ENCODE data around the gene CCSER2.

CCSER2 gene

GRCh38 chr10:84563868-84564267 is 235.5 kb downstream of the CCSER2 start:
- H2AFZ ChIP-seq (ENCODE audit: low read length), result no peak overlapping the region
- H3K9me3 ChIP-seq (ENCODE audit: low read length), result no peaks in the 10 kb centered on the region
- no peak for TF ChIP-seq EZH2 (IDR thresholded peaks at IDR 0.05; ENCODE audit: borderline replicate concordance, low read length)
- H3K4me3 ChIP-seq (ENCODE audit: low read depth, low read length, poor library complexity, severe bottlenecking), result no peak overlapping the region
- H3K27ac ChIP-seq (ENCODE audit: low read depth, low read length, poor library complexity, severe bottlenecking), result no peak overlapping the region
- no peaks in the 10 kb centered on the region for H3K9me2 ChIP-seq (ENCODE audit: low read depth, low read length)
- no peak overlapping the region for H3K4me2 ChIP-seq (ENCODE audit: low read length)
- no peaks in the 10 kb centered on the region for H3K36me3 ChIP-seq (ENCODE audit: insufficient read depth, low read length)
- no peaks in the 10 kb centered on the region for H3K79me2 ChIP-seq (ENCODE audit: insufficient read depth, low read length)
- H3K27me3 ChIP-seq (ENCODE audit: insufficient read depth, low read length), result no peaks in the 10 kb centered on the region
- H3K4me1 ChIP-seq (ENCODE audit: insufficient read depth, low read length, severe bottlenecking), result no peaks in the 10 kb centered on the region
- no peaks in the 10 kb centered on the region for H3F3A ChIP-seq (ENCODE audit: insufficient read depth, low read length)
- no peak overlapping the region for H3K9ac ChIP-seq (ENCODE audit: low read length)
- no peaks in the 10 kb centered on the region for H4K20me1 ChIP-seq (ENCODE audit: insufficient read depth, low read length)

- Histone ChIP-seq H3K27me3 (ENCODE audit: insufficient read depth, low read length) (no peaks in the 10 kb centered on the region), H3K4me1 (ENCODE audit: insufficient read depth, low read length, severe bottlenecking) (no peaks in the 10 kb centered on the region), H3K9me3 (ENCODE audit: low read length) (no peaks in the 10 kb centered on the region), H3K36me3 (ENCODE audit: insufficient read depth, low read length) (no peaks in the 10 kb centered on the region), H2AFZ (ENCODE audit: low read length) (no peak overlapping the region), H3K4me2 (ENCODE audit: low read length) (no peak overlapping the region), H3K27ac (ENCODE audit: low read depth, low read length, poor library complexity, severe bottlenecking) (no peak overlapping the region), H3K79me2 (ENCODE audit: insufficient read depth, low read length) (no peaks in the 10 kb centered on the region), H3K4me3 (ENCODE audit: low read depth, low read length, poor library complexity, severe bottlenecking) (no peak overlapping the region), H3F3A (ENCODE audit: insufficient read depth, low read length) (no peaks in the 10 kb centered on the region), H4K20me1 (ENCODE audit: insufficient read depth, low read length) (no peaks in the 10 kb centered on the region), H3K9ac (ENCODE audit: low read length) (no peak overlapping the region), H3K9me2 (ENCODE audit: low read depth, low read length) (no peaks in the 10 kb centered on the region)
- TF ChIP-seq EZH2 (IDR thresholded peaks at IDR 0.05; ENCODE audit: borderline replicate concordance, low read length), result no peak
These were observed 237.6 kb downstream of the CCSER2 start for GRCh38 chr10:84565881-84566582.

GRCh38 chr10:84567133-84567532 is 238.7 kb downstream of the CCSER2 start:
- H3K4me1 ChIP-seq (ENCODE audit: insufficient read depth, low read length, severe bottlenecking), result no peaks in the 10 kb centered on the region
- no peaks in the 10 kb centered on the region for H3K36me3 ChIP-seq (ENCODE audit: insufficient read depth, low read length)
- TF ChIP-seq CTCF (IDR thresholded peaks at IDR 0.05; ENCODE audit: low read length) (no peak), EZH2 (IDR thresholded peaks at IDR 0.05; ENCODE audit: borderline replicate concordance, low read length) (no peak)
- H3K4me2 ChIP-seq (ENCODE audit: low read length), result no peak overlapping the region
- H3K79me2 ChIP-seq (ENCODE audit: insufficient read depth, low read length), result no peaks in the 10 kb centered on the region
- H3K9me2 ChIP-seq (ENCODE audit: low read depth, low read length), result no peaks in the 10 kb centered on the region
- no peaks in the 10 kb centered on the region for H3K27me3 ChIP-seq (ENCODE audit: insufficient read depth, low read length)
- no peak overlapping the region for H2AFZ ChIP-seq (ENCODE audit: low read length)
- no peaks in the 10 kb centered on the region for H4K20me1 ChIP-seq (ENCODE audit: insufficient read depth, low read length)
- H3K4me3 ChIP-seq (ENCODE audit: low read depth, low read length, poor library complexity, severe bottlenecking), result no peak overlapping the region
- no peaks in the 10 kb centered on the region for H3K9me3 ChIP-seq (ENCODE audit: low read length)
- no peaks in the 10 kb centered on the region for H3F3A ChIP-seq (ENCODE audit: insufficient read depth, low read length)
- H3K9ac ChIP-seq (ENCODE audit: low read length), result no peak overlapping the region
- H3K27ac ChIP-seq (ENCODE audit: low read depth, low read length, poor library complexity, severe bottlenecking), result no peak overlapping the region
